IPS DF 19.7 (cell line): ENCODE results near the gene CSMD2.
"Not testable (repeated sequence)": the region's sequence is repeated elsewhere in the genome, so short reads cannot be mapped to it uniquely, and the experiment has no call there.

Experiments used
- DNase-seq: peaks from one replicate; pipeline ENCODE4 v3.0.0-alpha.2; 2013; ENCODE audit warnings: low read depth, low spot score

CSMD2 gene

GRCh38 chr1:33548319-33548718 lies 616.7 kb downstream of the CSMD2 start:
- DNase-seq: no peak

GRCh38 chr1:33547576-33547975 lies 617.5 kb downstream of the CSMD2 start:
- DNase-seq: no peak

GRCh38 chr1:33541966-33542365 lies 623.1 kb downstream of the CSMD2 start:
- DNase-seq: no peak

- no peak for DNase-seq
Observed at GRCh38 chr1:33537885-33538284, 627.1 kb downstream of the CSMD2 start.

GRCh38 chr1:33535334-33535733 lies 629.7 kb downstream of the CSMD2 start:
- DNase-seq: no peak

- no peak for DNase-seq
Observed at GRCh38 chr1:33532936-33533335, 632.1 kb downstream of the CSMD2 start.

GRCh38 chr1:33532250-33532649 lies 632.8 kb downstream of the CSMD2 start:
- no peak for DNase-seq

GRCh38 chr1:33529957-33530356 lies 635.1 kb downstream of the CSMD2 start:
- no peak for DNase-seq

GRCh38 chr1:33527934-33528333 lies 637.1 kb downstream of the CSMD2 start:
- DNase-seq: no peak

- DNase-seq: no peak
Observed at GRCh38 chr1:33524586-33524985, 640.4 kb downstream of the CSMD2 start.

- DNase-seq: no peak
Observed at GRCh38 chr1:33519240-33519884, 645.7 kb downstream of the CSMD2 start.

GRCh38 chr1:33517596-33518250 lies 647.3 kb downstream of the CSMD2 start:
- DNase-seq: no peak

GRCh38 chr1:33516891-33517567 lies 648.0 kb downstream of the CSMD2 start:
- no peak for DNase-seq

GRCh38 chr1:33516428-33516827 lies 648.6 kb downstream of the CSMD2 start:
- DNase-seq: no peak

GRCh38 chr1:33515607-33516006 lies 649.4 kb downstream of the CSMD2 start:
- DNase-seq: no peak

GRCh38 chr1:33515112-33515511 lies 649.9 kb downstream of the CSMD2 start:
- DNase-seq: no peak

GRCh38 chr1:33512226-33513011 lies 652.6 kb downstream of the CSMD2 start:
- DNase-seq: no peak

- not testable (repeated sequence) for DNase-seq
Observed at GRCh38 chr1:33509276-33509675, 655.8 kb downstream of the CSMD2 start.

GRCh38 chr1:33508151-33508550 lies 656.9 kb downstream of the CSMD2 start:
- no peak for DNase-seq

- DNase-seq: no peak
Observed at GRCh38 chr1:33507661-33508060, 657.4 kb downstream of the CSMD2 start.

- no peak for DNase-seq
Observed at GRCh38 chr1:33503506-33503905, 661.5 kb downstream of the CSMD2 start.

- no peak for DNase-seq
Observed at GRCh38 chr1:33502726-33503125, 662.3 kb downstream of the CSMD2 start.
